NCI-H510A (cell line): Measurements from ENCODE around the gene FIBP.

Experiments
- DNase-seq: peaks from one replicate; lab custom pipeline; 2025; lab: John Stamatoyannopoulos, UW

FIBP gene

DNA sequence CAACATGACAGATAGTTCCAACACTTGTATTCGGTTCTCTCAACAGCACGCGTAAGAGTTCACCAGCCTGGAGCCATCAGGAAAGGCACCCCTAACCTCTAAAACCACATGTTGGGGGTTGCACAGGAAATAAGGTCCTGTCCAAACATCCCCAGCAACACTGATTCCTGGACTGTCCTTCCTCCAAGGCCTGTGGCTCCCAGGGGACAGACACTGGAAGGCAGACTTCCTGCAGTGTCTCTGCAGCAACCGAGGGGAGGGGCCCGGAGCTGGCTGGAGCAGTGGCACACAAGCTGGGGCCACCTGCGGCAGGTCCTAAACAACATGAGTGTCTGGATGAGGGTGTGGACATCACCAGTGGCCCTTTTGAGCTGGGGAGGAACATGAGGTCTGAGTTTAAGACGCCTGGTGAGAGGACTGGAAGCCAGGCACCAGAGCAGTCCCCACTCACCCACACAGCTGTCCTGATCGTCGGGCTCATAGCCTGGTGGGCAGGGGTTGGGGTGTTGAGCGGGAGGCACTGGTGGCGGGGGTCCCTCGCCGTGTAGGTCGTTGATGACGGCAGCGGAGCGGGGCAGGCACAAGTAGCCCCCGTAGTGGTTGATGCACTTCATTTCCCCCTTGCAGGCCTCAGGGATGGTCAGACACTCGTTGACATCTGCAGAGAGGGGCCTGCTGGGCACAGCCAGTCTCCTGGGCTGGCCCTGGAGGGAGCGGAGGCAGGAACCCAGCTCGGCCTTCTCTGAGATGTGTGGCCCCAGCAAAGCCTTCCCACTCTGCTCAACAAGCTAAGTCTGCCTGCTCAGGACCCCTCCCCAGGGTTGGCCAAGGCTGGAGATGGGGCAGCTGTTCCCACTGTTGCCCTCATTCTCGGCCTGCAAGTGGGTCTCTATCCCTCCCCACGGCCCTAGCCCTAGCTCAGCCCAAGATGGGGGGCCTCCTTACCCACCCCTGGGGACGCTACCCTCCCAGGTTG lies 17.3 kb downstream of the FIBP start:
- peak; percentile 34 for DNase-seq

DNA sequence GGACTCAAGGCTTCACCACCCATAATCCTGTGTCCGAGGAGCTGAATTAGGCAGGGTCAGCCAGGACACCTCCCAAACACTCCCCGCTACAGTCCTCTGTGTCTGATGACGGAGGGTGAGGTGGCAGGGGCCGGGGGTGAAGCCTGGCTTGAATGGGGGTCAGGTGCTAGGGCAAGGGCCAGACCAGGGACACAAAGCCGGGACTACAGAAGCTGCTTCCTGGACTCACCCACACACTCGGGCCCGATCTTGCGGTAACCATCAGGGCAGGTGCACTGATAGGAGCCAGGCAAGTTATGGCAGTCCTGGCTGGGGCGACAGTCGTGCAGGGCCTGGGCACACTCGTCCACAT lies 18.0 kb downstream of the FIBP start:
- DNase-seq, result no peak

DNA sequence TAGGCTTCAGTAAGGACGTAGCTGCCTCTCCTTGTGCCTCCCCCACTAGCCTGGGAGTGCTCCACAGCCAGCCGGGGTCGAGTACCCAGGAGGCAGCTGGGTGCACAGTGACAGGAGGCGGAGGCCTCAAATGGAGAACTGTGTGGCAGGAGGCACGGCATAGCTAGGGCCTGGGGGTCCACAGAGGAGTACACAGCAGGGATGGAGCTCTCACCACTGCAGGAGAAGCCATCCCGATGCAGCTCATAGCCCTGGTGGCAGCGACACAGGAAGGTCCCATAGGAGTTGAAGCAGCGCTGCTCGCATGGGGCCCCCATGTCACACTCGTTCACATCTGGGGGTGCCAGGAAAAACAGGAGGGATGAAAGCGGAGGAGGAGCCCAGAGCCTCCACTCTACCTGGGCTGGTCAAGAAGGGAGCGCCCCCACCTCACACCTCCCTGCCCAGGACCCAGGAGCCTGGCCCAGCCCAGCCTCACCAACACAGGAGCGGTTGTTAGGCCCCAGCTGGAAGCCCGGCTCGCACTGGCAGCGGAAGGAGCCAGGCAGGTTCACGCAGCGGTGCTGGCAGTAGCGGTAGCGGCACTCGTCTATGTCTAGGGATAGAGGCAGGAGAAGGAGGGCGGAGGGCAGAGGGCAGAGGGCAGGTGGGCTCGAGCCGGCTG lies 18.5 kb downstream of the FIBP start:
- no peak for DNase-seq

DNA sequence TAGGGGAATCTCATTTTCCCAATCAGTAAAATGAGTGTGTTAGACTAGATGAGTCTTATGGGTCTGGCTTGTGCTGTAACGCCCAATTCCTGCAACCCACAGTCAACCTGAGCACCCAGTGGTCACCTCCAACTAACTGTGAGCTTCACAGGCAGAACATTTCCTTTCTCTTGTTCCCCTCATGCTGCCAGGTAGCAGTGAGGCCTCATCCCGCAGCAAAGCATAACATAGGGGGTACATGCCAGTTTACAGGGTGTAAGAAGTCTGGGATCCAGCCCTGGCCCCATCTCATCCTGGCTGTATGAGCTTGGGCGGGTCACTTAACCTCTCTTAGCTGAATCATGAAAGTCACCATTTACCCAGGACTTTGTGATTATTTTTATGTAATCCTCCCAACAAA lies 19.4 kb downstream of the FIBP start:
- DNase-seq, result no peak

DNA sequence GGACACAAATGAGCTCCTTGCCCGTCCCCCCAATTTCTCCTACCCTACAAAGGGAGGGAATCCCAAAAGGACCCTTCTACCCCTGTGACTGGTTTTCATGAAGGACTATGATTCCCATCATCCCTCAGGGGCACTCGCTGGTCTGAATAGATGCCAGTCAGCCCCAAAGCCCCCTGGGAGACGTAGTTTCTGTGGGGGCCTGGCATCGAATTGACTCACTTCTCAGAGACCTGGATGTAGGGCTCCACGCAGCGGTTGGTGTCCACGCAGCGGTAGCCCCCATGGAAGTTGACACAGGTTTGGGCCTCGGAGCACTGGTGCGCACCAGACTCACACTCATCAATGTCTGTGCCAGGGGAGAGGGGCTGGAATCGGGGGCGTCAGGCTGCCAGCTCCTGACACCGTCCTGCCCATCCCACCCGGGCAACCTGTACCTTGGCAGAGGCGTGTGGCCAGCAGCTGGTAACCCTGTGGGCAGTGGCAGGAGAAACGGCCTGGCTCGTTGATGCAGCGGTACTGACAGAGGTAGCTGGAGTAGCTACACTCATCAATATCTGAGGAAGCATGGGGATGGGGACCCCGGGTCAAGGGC lies 20.1 kb downstream of the FIBP start:
- DNase-seq, result no peak

DNA sequence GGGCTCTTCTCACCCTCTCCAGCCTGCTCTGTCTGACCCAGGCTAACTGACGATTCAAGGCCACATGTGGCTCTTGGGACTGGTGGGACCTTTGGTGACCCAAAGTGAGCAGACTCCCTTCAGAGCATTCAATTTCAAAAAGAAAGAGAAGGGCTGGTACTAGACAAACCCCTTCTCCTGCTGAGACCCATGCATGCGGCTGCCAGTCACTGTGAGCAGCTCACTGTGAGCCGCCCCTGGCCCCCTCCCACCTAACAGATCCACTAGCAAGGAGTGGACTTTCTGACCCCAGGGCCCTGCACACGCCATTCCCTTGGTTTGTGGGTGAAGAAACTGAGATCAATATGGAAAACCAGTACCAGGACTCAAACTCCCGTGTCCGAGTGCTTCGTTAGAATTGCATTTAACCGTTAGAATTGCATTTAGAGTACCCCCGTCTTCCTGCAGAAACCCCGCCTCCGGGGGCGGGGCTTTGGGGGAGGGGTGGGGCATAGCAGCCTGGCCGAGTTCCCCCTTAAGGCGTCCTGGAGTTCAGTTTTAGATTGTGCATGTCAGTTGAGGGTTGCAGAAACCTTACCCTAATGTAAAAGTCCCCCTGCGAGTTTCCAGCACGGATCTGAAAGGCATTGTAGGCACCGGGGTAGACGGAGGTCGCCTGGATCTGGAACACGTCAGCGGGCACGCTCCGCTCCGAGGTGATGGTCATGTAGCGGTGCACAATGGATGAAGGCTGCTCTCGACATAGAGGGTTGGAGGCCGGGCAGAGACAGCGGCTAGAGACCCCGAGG lies 20.8 kb downstream of the FIBP start:
- no peak for DNase-seq

DNA sequence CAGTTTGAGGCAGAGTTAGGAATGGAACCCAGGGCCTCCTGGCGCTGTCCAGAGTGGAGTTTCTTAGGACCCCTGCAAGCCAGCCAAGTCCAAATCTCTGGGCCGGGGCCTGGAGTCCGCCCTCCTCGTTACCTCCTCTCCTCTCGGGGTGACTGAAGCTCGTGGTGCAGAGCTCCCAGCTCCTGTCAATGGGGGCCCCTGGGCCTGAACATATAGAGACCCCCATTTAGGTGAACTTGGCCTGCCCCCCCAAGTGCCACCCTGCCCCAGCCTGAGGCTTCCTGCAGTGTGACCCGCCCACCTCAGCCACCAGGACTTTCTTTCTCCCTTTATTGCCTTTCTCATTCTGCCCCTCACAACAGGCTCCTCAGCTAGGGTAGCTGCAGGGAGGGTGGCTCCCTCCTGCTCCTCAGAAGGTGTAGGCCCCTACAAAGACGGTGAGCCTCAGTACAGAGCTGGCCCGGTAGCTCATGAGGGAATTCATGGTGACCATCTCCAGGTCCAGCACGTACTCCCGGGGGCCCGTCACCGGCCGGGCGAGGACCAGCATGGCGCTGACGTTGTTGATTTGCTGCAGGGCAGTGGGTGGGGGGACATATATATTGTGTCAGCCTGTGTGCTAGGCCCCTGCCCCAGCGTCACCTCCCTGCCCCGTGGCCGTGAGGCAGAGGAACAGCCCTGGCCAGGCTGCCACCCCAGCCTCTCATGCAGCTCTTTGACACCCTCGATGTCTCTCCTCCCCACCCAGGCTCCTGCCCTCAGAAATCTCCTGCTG lies 21.6 kb downstream of the FIBP start:
- DNase-seq, result no peak

DNA sequence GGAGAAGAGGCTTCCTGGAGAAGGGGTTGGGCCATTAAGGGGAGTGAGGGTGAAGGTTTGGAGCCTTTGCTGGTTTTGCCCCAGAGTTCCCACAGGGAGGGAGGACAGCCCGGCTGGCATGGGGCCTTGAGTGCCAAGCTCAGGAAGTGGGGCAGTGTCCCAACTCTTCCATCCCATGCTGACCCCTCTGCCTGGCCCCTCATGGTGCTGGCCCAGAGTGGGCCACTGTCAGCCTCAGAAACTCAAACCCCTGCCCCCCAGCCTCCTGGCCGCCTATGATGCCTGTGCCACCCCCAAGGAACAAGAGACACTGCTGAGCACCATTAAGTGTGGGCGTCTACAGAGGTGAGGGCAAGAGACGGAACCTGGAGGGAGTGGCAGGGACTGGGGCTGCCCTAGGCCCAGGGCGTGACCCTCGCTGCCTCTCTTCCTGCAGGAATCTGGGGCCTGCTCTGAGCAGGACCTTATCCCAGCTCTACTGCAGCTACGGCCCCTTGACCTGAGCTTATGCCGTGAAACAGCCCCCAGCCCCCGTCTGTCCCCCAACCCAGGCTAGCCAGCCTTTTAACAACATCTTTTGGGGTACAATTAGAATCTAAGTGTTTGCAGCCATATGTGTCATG lies 22.6 kb downstream of the FIBP start:
- no peak for DNase-seq

DNA sequence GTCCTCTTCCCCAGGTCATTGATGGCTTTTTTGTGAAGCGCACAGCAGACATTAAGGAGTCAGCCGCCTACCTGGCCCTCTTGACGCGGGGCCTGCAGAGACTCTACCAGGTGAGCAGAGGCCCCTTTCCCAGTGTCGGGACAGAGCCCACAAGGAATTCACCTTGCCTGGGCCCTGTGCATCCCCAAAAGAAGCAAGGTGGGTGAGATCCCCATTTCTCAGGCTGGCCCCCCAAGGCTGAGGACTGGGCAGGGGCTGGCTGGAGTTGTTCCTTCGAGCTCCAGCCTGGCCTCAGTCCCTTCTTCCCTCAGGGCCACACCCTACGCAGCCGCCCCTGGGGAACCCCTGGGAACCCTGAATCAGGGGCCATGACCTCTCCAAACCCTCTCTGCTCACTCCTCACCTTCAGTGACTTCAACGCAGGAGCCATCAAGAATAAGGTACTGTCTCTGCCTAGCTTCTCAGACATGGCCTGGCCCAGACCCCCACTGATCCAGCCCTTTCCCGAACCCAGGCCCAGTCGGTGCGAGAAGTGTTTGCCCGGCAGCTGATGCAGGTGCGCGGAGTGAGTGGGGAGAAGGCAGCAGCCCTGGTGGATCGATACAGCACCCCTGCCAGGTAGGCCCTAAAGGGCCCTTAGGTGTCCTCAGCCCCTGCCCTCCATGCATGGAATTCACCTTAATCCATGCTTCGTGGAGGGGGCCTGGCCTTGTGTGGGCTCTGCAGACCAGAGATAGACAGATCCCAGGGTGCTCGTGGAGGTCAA lies 23.4 kb downstream of the FIBP start:
- no peak for DNase-seq

DNA sequence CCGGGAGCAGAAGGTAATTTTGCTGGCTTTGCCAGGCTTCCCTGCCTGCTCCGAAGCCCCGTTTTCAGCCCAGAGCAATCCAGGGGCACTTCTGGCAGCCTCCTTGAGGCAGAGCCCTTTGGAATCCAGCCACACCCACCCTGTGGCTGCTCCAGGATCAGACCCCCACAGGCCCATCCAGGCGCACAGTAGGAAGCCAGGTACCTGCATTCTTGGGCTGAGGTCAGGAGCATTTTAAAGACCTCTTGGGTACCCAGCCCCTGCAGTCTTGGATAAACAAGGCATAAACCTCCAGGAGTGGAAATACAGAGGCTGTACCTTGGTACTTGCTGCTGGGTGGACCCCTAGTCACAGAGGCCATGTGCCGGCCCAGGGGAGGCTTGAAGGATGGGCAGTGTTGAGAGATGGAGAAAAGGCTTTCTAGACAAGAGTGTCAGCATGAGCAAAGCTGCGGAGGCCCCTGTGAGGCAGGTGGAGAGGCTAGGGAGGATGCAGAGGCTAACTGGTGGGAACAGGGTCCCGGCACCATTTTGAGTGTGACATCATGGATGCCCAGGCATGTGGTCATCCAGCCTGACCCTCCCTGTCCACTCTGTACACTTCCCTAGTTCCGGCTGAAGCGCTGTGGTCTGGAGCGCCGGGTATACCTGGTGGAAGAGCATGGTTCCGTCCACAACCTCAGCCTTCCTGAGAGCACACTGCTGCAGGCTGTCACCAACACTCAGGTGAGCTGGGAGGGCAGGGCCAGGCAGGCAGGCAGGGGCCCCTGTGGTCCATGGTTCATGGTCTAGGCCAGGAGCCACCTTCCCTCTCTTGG lies 24.2 kb downstream of the FIBP start:
- no peak for DNase-seq

DNA sequence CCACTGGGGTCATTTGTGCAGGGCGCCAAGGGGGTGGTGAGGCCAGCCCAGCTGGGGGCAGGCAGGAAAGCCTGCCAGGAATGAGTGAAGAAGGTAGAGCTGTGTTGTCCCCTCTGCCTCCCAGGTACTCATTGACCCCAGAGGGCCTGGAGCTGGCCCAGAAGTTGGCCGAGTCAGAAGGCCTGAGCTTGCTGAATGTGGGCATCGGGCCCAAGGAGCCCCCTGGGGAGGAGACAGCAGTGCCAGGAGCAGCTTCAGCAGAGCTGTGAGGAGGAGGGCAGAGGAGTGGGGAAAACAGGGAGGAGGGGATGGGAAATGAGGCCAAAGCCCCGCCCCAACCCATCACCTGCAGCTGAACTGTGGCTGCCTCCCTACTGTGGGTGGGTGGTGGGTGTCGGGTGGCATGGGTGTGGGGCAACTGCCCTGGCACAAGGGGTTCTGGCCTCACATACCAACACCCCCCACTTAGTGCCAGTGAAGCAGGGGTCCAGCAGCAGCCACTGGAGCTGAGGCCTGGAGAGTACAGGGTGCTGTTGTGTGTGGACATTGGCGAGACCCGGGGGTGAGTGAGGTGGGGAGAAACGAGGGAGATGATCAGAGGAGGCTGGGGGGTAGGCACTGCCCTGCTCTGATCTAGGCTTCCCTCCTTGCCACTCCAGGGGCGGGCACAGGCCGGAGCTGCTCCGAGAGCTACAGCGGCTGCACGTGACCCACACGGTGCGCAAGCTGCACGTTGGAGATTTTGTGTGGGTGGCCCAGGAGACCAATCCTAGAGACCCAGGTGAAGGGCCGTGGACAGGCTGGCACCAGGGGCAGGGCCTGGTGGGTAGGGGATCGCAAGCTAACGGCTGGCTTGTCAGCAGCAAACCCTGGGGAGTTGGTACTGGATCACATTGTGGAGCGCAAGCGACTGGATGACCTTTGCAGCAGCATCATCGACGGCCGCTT lies 25.1 kb downstream of the FIBP start:
- no peak for DNase-seq

DNA sequence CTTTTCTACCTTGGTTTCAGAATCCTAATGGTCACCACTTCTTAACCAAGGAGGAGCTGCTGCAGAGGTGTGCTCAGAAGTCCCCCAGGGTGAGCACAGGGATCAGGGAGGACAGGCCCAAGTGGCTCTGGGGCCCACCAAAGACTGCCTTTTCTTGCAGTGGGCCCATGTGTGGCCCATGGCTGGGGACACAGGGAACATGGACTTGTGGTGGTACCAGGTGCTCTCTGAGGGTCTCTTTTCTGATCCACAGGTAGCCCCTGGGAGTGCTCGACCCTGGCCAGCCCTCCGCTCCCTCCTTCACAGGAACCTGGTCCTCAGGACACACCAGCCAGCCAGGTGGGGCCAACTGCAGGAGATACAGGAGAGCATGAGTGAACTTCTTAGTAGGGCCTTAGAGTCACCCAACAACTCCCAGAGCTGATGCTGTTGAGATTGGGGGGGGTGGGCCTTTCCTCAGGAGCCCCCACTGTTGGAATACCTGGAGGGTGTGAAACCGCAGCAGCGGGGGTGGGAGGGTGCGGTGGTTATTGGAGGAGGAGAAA lies 26.0 kb downstream of the FIBP start:
- DNase-seq, result no peak

DNA sequence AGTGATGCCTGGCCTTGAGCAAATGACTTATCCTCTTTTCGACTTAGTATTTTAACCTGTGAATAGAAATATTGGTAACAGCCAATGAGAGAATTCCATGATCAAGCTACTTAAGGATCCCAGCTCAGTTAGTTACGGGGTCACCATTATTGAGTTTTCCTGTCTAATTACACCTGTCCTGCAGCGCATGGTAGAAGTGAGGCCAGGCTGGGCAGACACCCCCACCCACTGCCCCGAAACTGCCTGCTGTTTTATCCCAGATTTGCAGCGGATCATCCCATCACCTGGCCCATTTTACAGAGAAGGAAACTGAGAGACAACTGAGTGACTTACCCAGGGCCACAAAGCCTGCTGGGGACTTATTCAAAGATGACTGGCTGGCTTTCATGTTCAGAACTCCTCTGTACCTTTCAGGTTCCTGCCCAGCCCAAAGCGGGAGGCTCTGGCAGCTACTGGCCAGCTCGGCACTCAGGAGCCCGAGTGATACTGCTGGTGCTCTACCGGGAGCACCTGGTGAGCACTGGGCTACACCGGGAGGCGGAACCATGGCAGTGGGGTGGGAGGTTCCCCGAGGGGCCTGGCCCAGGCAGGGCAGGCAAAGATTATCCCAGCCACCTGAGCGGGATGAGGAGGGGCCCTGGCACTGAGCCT lies 26.6 kb downstream of the FIBP start:
- no peak for DNase-seq

DNA sequence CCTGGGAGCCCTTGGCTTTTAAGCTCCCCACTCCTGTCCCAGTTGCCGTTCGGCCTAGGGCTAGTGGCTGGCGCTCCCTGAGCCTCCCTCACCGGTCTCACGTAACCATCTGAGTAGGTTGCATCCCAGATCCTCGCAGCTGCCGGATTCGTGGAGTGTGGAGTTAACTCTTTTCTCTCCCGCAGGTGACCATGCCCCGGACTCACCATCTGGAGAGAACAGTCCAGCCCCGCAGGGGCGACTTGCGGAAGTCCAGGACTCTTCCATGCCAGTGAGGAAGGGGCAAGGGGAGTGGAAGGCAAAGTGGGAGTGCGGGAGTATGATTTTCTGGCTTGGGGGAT lies 27.1 kb downstream of the FIBP start:
- DNase-seq, result no peak

DNA sequence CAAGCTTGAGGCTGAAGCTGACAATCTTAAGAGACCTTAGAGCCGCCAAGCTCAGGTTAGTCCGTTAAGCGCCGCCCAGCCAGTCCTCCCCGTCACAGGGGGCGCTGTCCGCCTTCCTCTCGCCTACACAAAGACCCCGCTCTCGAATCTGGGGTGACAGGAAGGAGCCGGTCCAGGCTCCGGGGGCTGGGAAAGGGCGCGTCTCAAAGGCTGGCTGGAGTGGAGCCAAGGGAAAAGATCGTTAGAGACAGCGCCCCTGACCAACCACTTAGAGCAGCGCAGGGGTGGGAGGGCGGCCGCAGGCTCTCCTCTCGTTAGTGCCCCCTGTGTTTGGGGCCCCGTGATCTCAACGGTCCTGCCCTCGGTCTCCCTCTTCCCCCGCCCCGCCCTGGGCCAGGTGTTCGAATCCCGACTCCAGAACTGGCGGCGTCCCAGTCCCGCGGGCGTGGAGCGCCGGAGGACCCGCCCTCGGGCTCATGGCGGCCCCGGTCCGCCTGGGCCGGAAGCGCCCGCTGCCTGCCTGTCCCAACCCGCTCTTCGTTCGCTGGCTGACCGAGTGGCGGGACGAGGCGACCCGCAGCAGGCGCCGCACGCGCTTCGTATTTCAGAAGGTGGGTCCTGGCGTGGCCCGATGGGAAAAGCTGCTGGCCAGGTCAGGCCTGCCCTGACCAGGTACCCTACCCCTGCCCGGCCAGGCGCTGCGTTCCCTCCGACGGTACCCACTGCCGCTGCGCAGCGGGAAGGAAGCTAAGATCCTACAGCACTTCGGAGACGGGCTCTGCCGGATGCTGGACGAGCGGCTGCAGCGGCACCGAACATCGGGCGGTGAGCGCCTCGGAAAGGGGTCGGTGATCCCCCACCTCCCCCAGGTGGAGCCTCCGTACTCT lies 27.8 kb downstream of the FIBP start, which contains the start of gene MUS81:
Gene MUS81 (plus strand): TSS at position 156 of the 887 bp plus-strand sequence. CDS start 321 bp downstream, at position 477.
- DNase-seq, result peak; percentile 93

DNA sequence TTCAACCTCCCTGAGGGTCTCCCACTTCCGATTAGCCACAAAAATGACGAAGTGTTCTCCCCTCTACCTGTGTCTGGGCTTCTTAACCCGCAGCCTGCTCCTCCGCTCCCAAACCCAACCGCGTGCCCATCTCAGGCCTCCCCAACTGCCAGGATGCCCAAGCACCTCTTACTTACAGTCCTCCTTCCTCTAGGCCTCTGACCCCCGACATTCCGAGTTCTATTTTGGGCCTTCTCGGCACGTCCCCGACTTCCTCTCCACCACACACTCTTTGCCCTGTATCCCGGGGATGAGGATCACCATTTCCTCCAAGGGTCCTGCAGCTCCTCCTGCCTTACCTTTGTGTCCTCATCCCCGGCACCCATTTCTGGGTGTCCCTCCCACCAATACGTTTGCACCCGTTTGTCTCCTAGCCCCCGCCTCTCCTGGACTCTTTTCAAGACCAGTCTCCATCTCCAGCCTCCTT lies 28.4 kb downstream of the FIBP start:
- DNase-seq, result no peak
